HepG2 (cell line): Measurements from ENCODE around the gene SLC41A3. TPM values are rescaled to one million over a fixed set of nuclear protein-coding genes. Genes with fewer than 3 reads are reported as not detected.
A peak's percentile ranks its signal among the peaks of the same experiment; 100 is the strongest.

Experiments used
- AKNA ChIP-seq: sonication (generic); formaldehyde crosslinking; IDR thresholded peaks from 2 replicates; pipeline ENCODE4 v1.4.0; 2020; ENCODE audit warnings: missing genetic modification reagents, borderline replicate concordance
- ELF1 ChIP-seq: sonication (generic); formaldehyde crosslinking; IDR thresholded peaks from 2 replicates; pipeline ENCODE4 v1.4.0; 2020; ENCODE audit warnings: missing genetic modification reagents
- HNF1B ChIP-seq: sonication (generic); formaldehyde crosslinking; IDR thresholded peaks from 2 replicates; pipeline ENCODE4 v1.5.1; 2020; ENCODE audit warnings: mild to moderate bottlenecking, moderate library complexity, missing genetic modification reagents
- MLLT10 ChIP-seq: sonication (generic); formaldehyde crosslinking; IDR thresholded peaks from 2 replicates; pipeline ENCODE4 v1.4.0; 2020; ENCODE audit warnings: missing genetic modification reagents
- MYC ChIP-seq: sonication (generic); formaldehyde crosslinking; IDR thresholded peaks from 2 replicates; pipeline ENCODE4 v1.9.0; 2021; ENCODE audit warnings: missing genetic modification reagents, borderline replicate concordance
- NCOR1 ChIP-seq: fragments of 200-600 bp; sonication (generic); IDR thresholded peaks from 2 replicates; pipeline ENCODE4 v1.7.0; 2017; ENCODE audit warnings: antibody characterized with exemption, low read length, borderline replicate concordance
- POLR2G ChIP-seq: fragments of 200-400 bp; formaldehyde crosslinking; IDR thresholded peaks from 2 replicates; pipeline ENCODE4 v1.6.1; 2018; ENCODE audit warnings: mild to moderate bottlenecking, low read depth, low read length, moderate library complexity
- SP140L ChIP-seq: sonication (generic); formaldehyde crosslinking; IDR thresholded peaks from 2 replicates; pipeline ENCODE4 v1.4.0; 2020; ENCODE audit warnings: missing genetic modification reagents, borderline replicate concordance
- ZBTB34 ChIP-seq: sonication (generic); formaldehyde crosslinking; IDR thresholded peaks from 2 replicates; pipeline ENCODE4 v1.8.0; 2022; ENCODE audit warnings: mild to moderate bottlenecking, missing genetic modification reagents
- ZMYM4 ChIP-seq: sonication (generic); formaldehyde crosslinking; IDR thresholded peaks from 2 replicates; pipeline ENCODE4 v1.8.1; 2023; ENCODE audit warnings: mild to moderate bottlenecking, missing genetic modification reagents
- ZNF138 ChIP-seq: sonication (generic); formaldehyde crosslinking; IDR thresholded peaks from 2 replicates; pipeline ENCODE4 v1.5.0; 2020; ENCODE audit warnings: mild to moderate bottlenecking, low read depth, missing genetic modification reagents
- ZNF274 ChIP-seq: sonication (generic); formaldehyde crosslinking; IDR thresholded peaks from 2 replicates; pipeline ENCODE4 v1.5.1; 2020; ENCODE audit warnings: mild to moderate bottlenecking, missing genetic modification reagents
- ZNF44 ChIP-seq: sonication (generic); formaldehyde crosslinking; IDR thresholded peaks from 2 replicates; pipeline ENCODE4 v1.5.1; 2020; ENCODE audit warnings: mild to moderate bottlenecking, missing genetic modification reagents
- ZNF503 ChIP-seq: sonication (generic); formaldehyde crosslinking; IDR thresholded peaks from 2 replicates; pipeline ENCODE4 v1.4.0; 2020; ENCODE audit warnings: missing genetic modification reagents
- ZSCAN20 ChIP-seq: sonication (generic); formaldehyde crosslinking; IDR thresholded peaks from 2 replicates; pipeline ENCODE4 v1.4.0; 2020; ENCODE audit warnings: missing genetic modification reagents, mild to moderate bottlenecking, borderline replicate concordance
- ZXDC ChIP-seq: sonication (generic); formaldehyde crosslinking; IDR thresholded peaks from 2 replicates; pipeline ENCODE4 v1.5.0; 2020; ENCODE audit warnings: mild to moderate bottlenecking, missing genetic modification reagents
- polyA plus RNA-seq, 8 experiments: library from polyadenylated mRNA; depleted of rRNA in 3 of 8; stranded (reverse) in 7 of 8; unstranded in 1 of 8; fragments of >200 nt; fragmentation: Illumina TruSeq in 4 of 8; extraction: Trizol in 4 of 8; gene quantifications; 2 replicates each; pipeline versions ENCODE4 v1.2.1 to v1.2.3, GENCODE V29; 2011 to 2016; ENCODE audit warnings: low read depth in 4 of 8, missing spikeins in 1 of 8, mixed read lengths in 1 of 8; ENCODE audit not compliant: insufficient read depth in 1 of 8
- total RNA-seq, 5 experiments: library from RNA; depleted of rRNA; stranded (reverse); fragments of >200 nt; fragmentation: Illumina TruSeq; extraction: Trizol; gene quantifications; 2 replicates each; pipeline ENCODE4 v1.2.3, GENCODE V29; 2016; ENCODE audit warnings: low read depth in 1 of 5

The SLC41A3 gene
- total and polyA plus RNA-seq, 2 of the 13 experiments (the other 11 are each of a cell fraction or from before 2014, with no cell fraction given) = 26.0 to 71.1 TPM

- TF ChIP-seq ZXDC (CRISPR knock-in tag) = 0 out of 2 replicates have a peak, but pooled peaks have one; percentile 39
- no peak for TF ChIP-seq MLLT10 (CRISPR knock-in tag)
- TF ChIP-seq ZNF503 = no peak
- TF ChIP-seq ZSCAN20 (CRISPR knock-in tag) = no peak
- TF ChIP-seq ZNF274 (CRISPR knock-in tag) = peak; percentile 70; the same call in 1 of the 2 replicates
- TF ChIP-seq ZBTB34 (CRISPR knock-in tag) = no peak
- no peak for TF ChIP-seq NCOR1
- TF ChIP-seq ZNF44 = no peak
- TF ChIP-seq MYC (CRISPR knock-in tag) = peak; percentile 42; the same call in 1 of the 2 replicates
- no peak; the same call in 1 of the 2 replicates for TF ChIP-seq ZMYM4 (CRISPR knock-in tag)
- no peak for TF ChIP-seq AKNA
- TF ChIP-seq SP140L = no peak
- TF ChIP-seq POLR2G = peak; percentile 89
- no peak; the same call in 1 of the 2 replicates for TF ChIP-seq HNF1B (CRISPR knock-in tag)
- TF ChIP-seq ZNF138 (CRISPR knock-in tag) = no peak
- TF ChIP-seq ELF1 = peak; percentile 69
These were observed 93.5 kb downstream of the SLC41A3 start (continued) for GRCh38 chr3:125990253-125990970.
